SU-DHL-6 (cell line): Measurements from ENCODE around the gene SLC17A7.

ENCODE experiments used
- H2AFZ ChIP-seq: fragments of 200-600 bp; sonication (generic); 2 replicates; pipeline ENCODE4 v1.6.1; 2014; ENCODE audit warnings: low read depth, mild to moderate bottlenecking, moderate library complexity, mixed read lengths, antibody characterized with exemption, low read length; ENCODE audit not compliant: severe bottlenecking
- H3F3A ChIP-seq: fragments of 200-600 bp; shearing (Covaris generic); 2 replicates; pipeline ENCODE4 v1.6.0; 2016; ENCODE audit warnings: antibody characterized with exemption, mild to moderate bottlenecking; ENCODE audit not compliant: insufficient read depth
- H3K27ac ChIP-seq: fragments of 200-600 bp; sonication (generic); 2 replicates; pipeline ENCODE4 v1.5.1; 2016; ENCODE audit warnings: low read depth, mild to moderate bottlenecking, low read length, moderate library complexity, mixed read lengths
- H3K27me3 ChIP-seq: fragments of 200-600 bp; sonication (generic), shearing (Covaris generic); 2 replicates; pipeline ENCODE4 v1.6.0; 2014; ENCODE audit warnings: mild to moderate bottlenecking, low read length
- H3K36me3 ChIP-seq: fragments of 200-600 bp; sonication (generic); 2 replicates; pipeline ENCODE4 v1.6.1; 2014; ENCODE audit warnings: mild to moderate bottlenecking, low read length, mixed read lengths
- H3K4me2 ChIP-seq: fragments of 300-600, 200-600 bp; shearing (Covaris generic), sonication (generic); 2 replicates; pipeline ENCODE4 v1.6.0; 2014; ENCODE audit warnings: low read length, low read depth, mild to moderate bottlenecking; ENCODE audit not compliant: poor library complexity, severe bottlenecking
- H3K4me3 ChIP-seq: fragments of 200-600 bp; sonication (generic); 2 replicates; pipeline ENCODE4 v1.5.1; 2014; ENCODE audit warnings: antibody characterized with exemption, low read length, mild to moderate bottlenecking, mixed read lengths; ENCODE audit not compliant: insufficient read depth, poor library complexity, severe bottlenecking
- H3K79me2 ChIP-seq: fragments of 200-600 bp; sonication (generic); 2 replicates; pipeline ENCODE4 v1.6.1; 2014; ENCODE audit warnings: mild to moderate bottlenecking, low read length, moderate library complexity; ENCODE audit not compliant: insufficient read depth
- H3K9ac ChIP-seq: fragments of 200-600 bp; sonication (generic); 2 replicates; pipeline ENCODE4 v1.7.0; 2014; ENCODE audit warnings: mild to moderate bottlenecking, low read length
- H3K9me2 ChIP-seq: fragments of 200-600 bp; sonication (generic); replicated peaks from 2 replicates; pipeline ENCODE4 v1.6.1; 2014; ENCODE audit warnings: low read length; ENCODE audit not compliant: insufficient read depth
- H3K9me3 ChIP-seq: fragments of 200-600 bp; sonication (generic); 2 replicates; pipeline ENCODE4 v1.6.1; 2014; ENCODE audit warnings: low read length, mixed read lengths; ENCODE audit not compliant: insufficient read depth
- H4K20me1 ChIP-seq: fragments of 200-600 bp; sonication (generic); 2 replicates; pipeline ENCODE4 v1.6.1; 2014; ENCODE audit warnings: low read depth, mild to moderate bottlenecking, antibody characterized with exemption, low read length, moderate library complexity, mixed read lengths
- EZH2phosphoT487 ChIP-seq: fragments of 200-600 bp; sonication (generic), shearing (Covaris generic); conservative IDR thresholded peaks from 2 replicates; pipeline ENCODE4 v1.6.1; 2018; ENCODE audit warnings: mild to moderate bottlenecking, antibody characterized with exemption, low read length, moderate library complexity, mixed read lengths
- TF ChIP-seq, protein P1 (sequence below): fragments of 200-600 bp; sonication (generic); IDR thresholded peaks from one replicate; pipeline ENCODE4 v1.5.1; 2017; ENCODE audit warnings: antibody characterized with exemption, mild to moderate bottlenecking, low read length, moderate library complexity; ENCODE audit not compliant: insufficient read depth, poor library complexity, severe bottlenecking

Gene SLC17A7

DNA sequence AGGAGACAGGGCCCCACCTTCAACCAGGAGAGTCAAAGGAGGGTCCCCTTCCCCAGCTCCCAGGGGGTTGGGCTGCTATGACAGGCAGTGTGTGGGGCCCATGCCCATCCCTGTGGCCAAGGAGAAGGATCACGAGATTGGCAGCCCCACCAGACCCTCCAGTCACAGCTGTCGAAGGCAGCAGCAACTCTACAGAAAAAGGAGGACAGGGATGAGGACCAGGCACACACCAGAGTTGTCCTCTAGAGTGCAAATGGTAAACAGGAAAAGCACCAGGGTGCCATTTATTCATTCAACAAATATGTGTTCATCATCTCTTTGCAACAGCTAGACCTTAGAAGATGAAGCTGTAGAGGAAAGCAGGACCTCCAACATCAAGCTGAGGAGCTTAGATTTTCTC, 22.2 kb downstream of the SLC17A7 start:
- Histone ChIP-seq H3K27ac (no peak overlapping the region), H3K27me3 (no peaks in the 10 kb centered on the region), H3K9me3 (no peaks in the 10 kb centered on the region), H3K4me2 (no peak overlapping the region), H3K36me3 (no peaks in the 10 kb centered on the region), H3K4me3 (no peak overlapping the region), H4K20me1 (no peaks in the 10 kb centered on the region), H3K79me2 (no peaks in the 10 kb centered on the region), H2AFZ (no peak overlapping the region), H3F3A (no peaks in the 10 kb centered on the region), H3K9ac (no peak overlapping the region), H3K9me2 (no peaks in the 10 kb centered on the region)
- TF ChIP-seq EZH2phosphoT487: no peak
- TF ChIP-seq, protein P1, sequence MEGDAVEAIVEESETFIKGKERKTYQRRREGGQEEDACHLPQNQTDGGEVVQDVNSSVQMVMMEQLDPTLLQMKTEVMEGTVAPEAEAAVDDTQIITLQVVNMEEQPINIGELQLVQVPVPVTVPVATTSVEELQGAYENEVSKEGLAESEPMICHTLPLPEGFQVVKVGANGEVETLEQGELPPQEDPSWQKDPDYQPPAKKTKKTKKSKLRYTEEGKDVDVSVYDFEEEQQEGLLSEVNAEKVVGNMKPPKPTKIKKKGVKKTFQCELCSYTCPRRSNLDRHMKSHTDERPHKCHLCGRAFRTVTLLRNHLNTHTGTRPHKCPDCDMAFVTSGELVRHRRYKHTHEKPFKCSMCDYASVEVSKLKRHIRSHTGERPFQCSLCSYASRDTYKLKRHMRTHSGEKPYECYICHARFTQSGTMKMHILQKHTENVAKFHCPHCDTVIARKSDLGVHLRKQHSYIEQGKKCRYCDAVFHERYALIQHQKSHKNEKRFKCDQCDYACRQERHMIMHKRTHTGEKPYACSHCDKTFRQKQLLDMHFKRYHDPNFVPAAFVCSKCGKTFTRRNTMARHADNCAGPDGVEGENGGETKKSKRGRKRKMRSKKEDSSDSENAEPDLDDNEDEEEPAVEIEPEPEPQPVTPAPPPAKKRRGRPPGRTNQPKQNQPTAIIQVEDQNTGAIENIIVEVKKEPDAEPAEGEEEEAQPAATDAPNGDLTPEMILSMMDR: no peak

- Histone ChIP-seq H3K27me3 (no peaks in the 10 kb centered on the region), H3K4me3 (no peak overlapping the region), H3K4me2 (no peak overlapping the region), H3K9ac (no peak overlapping the region), H3K79me2 (no peaks in the 10 kb centered on the region), H3K9me2 (no peaks in the 10 kb centered on the region), H3K36me3 (no peaks in the 10 kb centered on the region), H3F3A (no peaks in the 10 kb centered on the region), H2AFZ (no peak overlapping the region), H3K27ac (no peak overlapping the region), H4K20me1 (no peaks in the 10 kb centered on the region), H3K9me3 (no peaks in the 10 kb centered on the region)
- TF ChIP-seq EZH2phosphoT487: no peak
- TF ChIP-seq, protein P1: no peak
Observed at GRCh38 chr19:49418511-49418910, 22.8 kb downstream of the SLC17A7 start.

DNA sequence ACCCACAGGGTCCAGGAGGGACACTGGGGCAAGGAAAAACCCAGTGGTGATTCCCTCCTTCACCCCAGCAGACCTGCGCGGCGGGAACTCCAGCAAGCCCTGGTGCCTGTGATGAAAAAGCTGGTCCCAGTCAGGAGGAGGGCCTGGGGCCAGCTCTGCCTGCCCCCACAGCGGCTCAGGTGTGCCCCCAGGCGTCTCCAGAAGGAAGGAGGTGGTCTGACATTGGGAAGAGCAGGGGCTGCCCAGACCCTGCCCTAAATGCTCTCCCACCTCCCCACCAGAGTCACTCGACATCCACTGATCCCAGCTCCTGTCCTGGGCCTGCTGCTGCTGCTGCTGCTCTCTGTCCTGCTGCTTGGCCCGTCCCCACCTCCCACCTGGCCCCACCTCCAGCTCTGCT, 24.2 kb downstream of the SLC17A7 start:
- H3K4me2 ChIP-seq: no peak overlapping the region
- no peaks in the 10 kb centered on the region for H4K20me1 ChIP-seq
- no peaks in the 10 kb centered on the region for H3K79me2 ChIP-seq
- H3K4me3 ChIP-seq: no peak overlapping the region
- no peaks in the 10 kb centered on the region for H3K27me3 ChIP-seq
- no peak overlapping the region for H3K27ac ChIP-seq
- no peak overlapping the region for H3K9ac ChIP-seq
- no peaks in the 10 kb centered on the region for H3K9me3 ChIP-seq
- H3K9me2 ChIP-seq: no peaks in the 10 kb centered on the region
- no peaks in the 10 kb centered on the region for H3K36me3 ChIP-seq
- H3F3A ChIP-seq: no peaks in the 10 kb centered on the region
- no peak overlapping the region for H2AFZ ChIP-seq
- no peak for TF ChIP-seq EZH2phosphoT487
- TF ChIP-seq, protein P1: no peak

DNA sequence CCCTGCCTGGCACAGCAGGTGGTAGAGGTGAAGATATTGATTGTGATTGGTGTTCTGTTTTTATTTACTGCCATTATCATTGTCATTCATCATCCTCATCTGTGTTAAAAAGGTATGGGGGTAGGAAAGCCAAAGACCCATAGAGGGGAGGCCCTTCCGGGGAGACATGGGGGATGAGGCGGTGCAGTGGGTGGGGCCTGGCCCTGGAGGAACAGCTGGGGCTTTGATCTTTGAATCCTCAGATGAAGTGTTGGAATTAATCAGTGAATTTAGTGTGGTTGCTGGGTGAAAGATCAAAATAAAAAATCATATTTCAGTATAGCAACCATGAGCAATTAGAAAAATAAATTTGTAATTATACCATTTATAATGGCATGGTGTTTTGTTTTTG, 25.5 kb downstream of the SLC17A7 start:
- Histone ChIP-seq H4K20me1 (no peaks in the 10 kb centered on the region), H3K9me2 (no peaks in the 10 kb centered on the region), H3K4me3 (no peak overlapping the region), H3K9ac (no peak overlapping the region), H3K36me3 (no peaks in the 10 kb centered on the region), H3K27ac (no peak overlapping the region), H3F3A (no peaks in the 10 kb centered on the region), H3K4me2 (no peak overlapping the region), H2AFZ (no peak overlapping the region), H3K9me3 (no peaks in the 10 kb centered on the region), H3K79me2 (no peaks in the 10 kb centered on the region), H3K27me3 (no peaks in the 10 kb centered on the region)
- no peak for TF ChIP-seq EZH2phosphoT487
- TF ChIP-seq, protein P1: no peak
